ENCODE results near the gene MFAP2. TPM values are rescaled to one million over a fixed set of nuclear protein-coding genes. Genes with fewer than 3 reads are reported as not detected.

The MFAP2 gene
- total and polyA plus RNA-seq, 7 donors = 3.6 to 26.6 (median 9.9) TPM; not detected in 1

DNA sequence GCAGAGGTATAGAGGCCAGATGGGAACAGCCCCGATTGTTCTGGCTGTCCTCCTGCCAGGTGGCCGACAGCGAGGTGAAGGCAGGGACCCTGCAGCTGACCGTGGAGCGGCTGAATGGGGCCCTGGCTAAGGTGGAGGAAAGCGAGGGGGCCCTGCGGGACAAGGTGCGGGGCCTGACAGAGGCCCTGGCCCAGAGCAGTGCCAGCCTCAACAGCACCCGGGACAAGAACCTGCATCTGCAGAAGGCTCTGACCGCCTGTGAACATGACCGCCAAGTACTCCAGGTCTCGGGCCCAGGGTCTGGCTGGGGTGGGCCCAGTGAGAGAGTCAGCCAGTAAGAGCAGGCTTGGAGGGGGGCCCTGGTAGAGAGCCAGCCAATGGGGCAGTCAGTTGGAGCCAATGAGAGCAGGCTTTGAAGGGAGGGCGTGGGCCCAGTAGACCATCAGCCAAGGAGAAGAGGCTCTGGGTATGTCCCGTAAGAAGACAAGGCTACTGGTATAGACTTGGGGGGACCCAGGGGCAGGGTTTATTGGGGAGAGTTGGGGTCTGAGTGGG is 11.3 kb downstream of the MFAP2 start:
- Histone ChIP-seq H3K36me3 (peaks cover 0 to 32% (median 10%) of the 10 kb centered on the region in 4 donors), H3K4me1 (peaks cover 0 to 45% (median 16%) of the 10 kb centered on the region in 4 donors), H3K9me3 (no peaks in the 10 kb centered on the region), H3K4me3 (no peak overlapping the region), H3K27ac (no peak overlapping the region), H3K27me3 (no peaks in the 10 kb centered on the region)
- WGBS, 2 donors = 92 to 94% methylated on average over 14 of the region's 14 CpGs
- no peak for TF ChIP-seq EP300 (IDR thresholded peaks at IDR 0.05)
- TF ChIP-seq CTCF (IDR thresholded peaks at IDR 0.05) = no peak
- TF ChIP-seq POLR2AphosphoS5 (IDR thresholded peaks at IDR 0.05) = no peak
- no peak for TF ChIP-seq POLR2A (IDR thresholded peaks at IDR 0.05)
- no peak for DNase-seq
- intact Hi-C loops (cut with DNase I) = no loop called here

GRCh38 chr1:16968372-16968771 is 12.0 kb downstream of the MFAP2 start:
- Histone ChIP-seq H3K4me1 (peaks cover 0 to 53% (median 20%) of the 10 kb centered on the region in 4 donors), H3K27ac (peak overlapping the region in 1 of 4 donors; percentile 61), H3K4me3 (no peak overlapping the region), H3K9me3 (no peaks in the 10 kb centered on the region), H3K27me3 (no peaks in the 10 kb centered on the region), H3K36me3 (peaks cover 0 to 32% (median 10%) of the 10 kb centered on the region in 4 donors)
- 94 to 98% methylated on average over 3 of the region's 3 CpGs for WGBS, 2 donors
- no peak for DNase-seq
- TF ChIP-seq POLR2A (IDR thresholded peaks at IDR 0.05) (no peak), POLR2AphosphoS5 (IDR thresholded peaks at IDR 0.05) (no peak), CTCF (IDR thresholded peaks at IDR 0.05) (no peak), EP300 (IDR thresholded peaks at IDR 0.05) (no peak)
- intact Hi-C loops (cut with DNase I) = no loop called here

GRCh38 chr1:16967962-16968361 is 12.5 kb downstream of the MFAP2 start:
- peaks cover 0 to 32% (median 10%) of the 10 kb centered on the region in 4 donors for H3K36me3 ChIP-seq

GRCh38 chr1:16967095-16967575 is 13.3 kb downstream of the MFAP2 start:
- 65 to 70% methylated on average over 7 of the region's 7 CpGs for WGBS, 2 donors
- H3K4me1 ChIP-seq = peaks cover 0 to 53% (median 20%) of the 10 kb centered on the region in 4 donors
- peaks cover 0 to 32% (median 10%) of the 10 kb centered on the region in 4 donors for H3K36me3 ChIP-seq
- no peak for DNase-seq
- peak overlapping the region in 3 of 4 donors; percentile 8 to 61 (median 33) for H3K27ac ChIP-seq
- TF ChIP-seq EP300 (IDR thresholded peaks at IDR 0.05) = no peak
- peak in 1 of 4 donors; percentile 11 for TF ChIP-seq POLR2AphosphoS5 (IDR thresholded peaks at IDR 0.05)
- no peaks in the 10 kb centered on the region for H3K9me3 ChIP-seq
- H3K4me3 ChIP-seq = no peak overlapping the region
- intact Hi-C loops (cut with DNase I) = no loop called here
- no peaks in the 10 kb centered on the region for H3K27me3 ChIP-seq

More at GRCh38 chr1:16967962-16968361, 12.5 kb downstream of the MFAP2 start:
- no peak for DNase-seq
- H3K4me1 ChIP-seq = peaks cover 0 to 56% (median 20%) of the 10 kb centered on the region in 4 donors
- H3K27ac ChIP-seq = peak overlapping the region in 1 of 4 donors; percentile 61
- H3K9me3 ChIP-seq = no peaks in the 10 kb centered on the region
- H3K27me3 ChIP-seq = no peaks in the 10 kb centered on the region
- no peak for TF ChIP-seq POLR2AphosphoS5 (IDR thresholded peaks at IDR 0.05)
- TF ChIP-seq CTCF (IDR thresholded peaks at IDR 0.05) = no peak
- TF ChIP-seq EP300 (IDR thresholded peaks at IDR 0.05) = no peak
- TF ChIP-seq POLR2A (IDR thresholded peaks at IDR 0.05) = no peak
- intact Hi-C loops (cut with DNase I) = no loop called here
- no peak overlapping the region for H3K4me3 ChIP-seq
- WGBS, 2 donors = 96% methylated on average over 21 of the region's 21 CpGs

- DNase-seq = no peak
- no peak for TF ChIP-seq POLR2AphosphoS5 (IDR thresholded peaks at IDR 0.05)
- no peak for TF ChIP-seq EP300 (IDR thresholded peaks at IDR 0.05)
- Histone ChIP-seq H3K27ac (peak overlapping the region in 1 of 4 donors; percentile 61), H3K4me1 (peaks cover 0 to 48% (median 22%) of the 10 kb centered on the region in 4 donors), H3K4me3 (no peak overlapping the region), H3K27me3 (no peaks in the 10 kb centered on the region), H3K9me3 (no peaks in the 10 kb centered on the region), H3K36me3 (peaks cover 0 to 32% (median 10%) of the 10 kb centered on the region in 4 donors)
- 97% methylated on average over 22 of the region's 22 CpGs for WGBS, 2 donors
- intact Hi-C loops (cut with DNase I) = no loop called here
Observed at GRCh38 chr1:16966282-16966681, 14.1 kb downstream of the MFAP2 start.
